NT2/D1 (cell line): ENCODE data around the gene STXBP6.

Experiments used
- YY1 ChIP-seq: IDR thresholded peaks from 2 replicates; pipeline ENCODE4 v1.6.1; 2011; ENCODE audit not compliant: insufficient read length, insufficient read depth
- ZNF274 ChIP-seq: IDR thresholded peaks from 2 replicates; pipeline ENCODE4 v1.6.1; 2011; ENCODE audit warnings: mild to moderate bottlenecking, low read depth, low read length

DNA sequence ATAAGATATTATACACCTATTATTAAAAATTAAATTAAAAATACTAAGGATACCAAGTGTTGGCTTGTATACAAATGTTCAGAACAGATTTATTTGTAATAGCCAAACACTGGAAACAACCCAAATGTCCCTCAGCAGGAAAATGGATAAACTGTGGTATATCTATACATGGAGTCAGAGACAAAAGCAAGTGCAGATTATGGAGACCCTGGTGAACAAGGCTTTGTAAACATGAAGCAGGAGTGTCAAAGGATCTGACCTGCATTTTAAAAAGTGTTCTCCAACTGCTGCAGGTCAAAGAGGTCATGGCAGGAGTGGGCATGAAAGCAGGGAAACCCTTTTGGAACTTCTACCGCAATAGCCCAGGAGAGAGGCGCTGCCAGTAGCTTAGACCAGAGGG is 181.6 kb downstream of the STXBP6 start:
- no peak for TF ChIP-seq ZNF274
- no peak for TF ChIP-seq YY1
